Stimulated activated naive CD8-positive, alpha-beta T cell treated with anti-CD3 and anti-CD28 coated beads, Interleukin-15, Interleukin-2, amounts not matched to agents 100 U/mL and 50 U/mL, for 24 hours (primary cell): Measurements from ENCODE around the gene ABI3BP.

Experiments
- ATAC-seq: fragments of 150-1000 bp; cut with Tn5 transposase; one replicate; pipeline ENCODE4 v1.10.0; 2021
- DNase-seq: peaks from one replicate; pipeline ENCODE4 v3.0.0; 2021

ABI3BP gene

GRCh38 chr3:100891033-100891432, 102.2 kb downstream of the ABI3BP start:
- no peak for ATAC-seq

GRCh38 chr3:100888881-100889280, 104.3 kb downstream of the ABI3BP start:
- DNase-seq = no peak
- no peak for ATAC-seq

More at GRCh38 chr3:100891033-100891432, 102.2 kb downstream of the ABI3BP start:
- DNase-seq = no peak

- ATAC-seq = no peak
- no peak for DNase-seq
These were observed 110.6 kb downstream of the ABI3BP start for GRCh38 chr3:100882571-100882984.

- DNase-seq (no peak), ATAC-seq (no peak)
These were observed 112.4 kb downstream of the ABI3BP start for GRCh38 chr3:100880845-100881244.

GRCh38 chr3:100880072-100880471, 113.1 kb downstream of the ABI3BP start:
- DNase-seq (no peak), ATAC-seq (no peak)

- ATAC-seq = no peak
- no peak for DNase-seq
These were observed 113.9 kb downstream of the ABI3BP start for GRCh38 chr3:100879195-100879810.

GRCh38 chr3:100877286-100877685, 115.9 kb downstream of the ABI3BP start:
- DNase-seq = no peak
- ATAC-seq = no peak

GRCh38 chr3:100875239-100875638, 118.0 kb downstream of the ABI3BP start:
- DNase-seq (no peak), ATAC-seq (no peak)

- DNase-seq (no peak), ATAC-seq (no peak)
These were observed 119.6 kb downstream of the ABI3BP start for GRCh38 chr3:100873611-100874010.

GRCh38 chr3:100871306-100871705, 121.9 kb downstream of the ABI3BP start:
- no peak for DNase-seq
- ATAC-seq = no peak

- no peak for DNase-seq
- ATAC-seq = no peak
These were observed 123.4 kb downstream of the ABI3BP start for GRCh38 chr3:100869787-100870186.

- DNase-seq (no peak), ATAC-seq (no peak)
These were observed 124.3 kb downstream of the ABI3BP start for GRCh38 chr3:100868894-100869293.

GRCh38 chr3:100868096-100868495, 125.1 kb downstream of the ABI3BP start:
- DNase-seq = no peak
- no peak for ATAC-seq

GRCh38 chr3:100865442-100865841, 127.8 kb downstream of the ABI3BP start:
- no peak for ATAC-seq
- no peak for DNase-seq

GRCh38 chr3:100864471-100865250, 128.6 kb downstream of the ABI3BP start:
- DNase-seq (no peak), ATAC-seq (no peak)

- no peak for DNase-seq
- ATAC-seq = no peak
These were observed 135.4 kb downstream of the ABI3BP start for GRCh38 chr3:100857863-100858262.

- DNase-seq = no peak
- ATAC-seq = no peak
These were observed 136.4 kb downstream of the ABI3BP start for GRCh38 chr3:100856821-100857220.

- DNase-seq (no peak), ATAC-seq (no peak)
These were observed 140.4 kb downstream of the ABI3BP start for GRCh38 chr3:100852840-100853239.

GRCh38 chr3:100850701-100851100, 142.5 kb downstream of the ABI3BP start:
- DNase-seq = no peak
- no peak for ATAC-seq

- ATAC-seq = no peak
- no peak for DNase-seq
These were observed 143.1 kb downstream of the ABI3BP start for GRCh38 chr3:100850156-100850555.

GRCh38 chr3:100844063-100844936, 148.9 kb downstream of the ABI3BP start:
- ATAC-seq (no peak), DNase-seq (no peak)

GRCh38 chr3:100838157-100838556, 155.1 kb downstream of the ABI3BP start:
- no peak for DNase-seq
- no peak for ATAC-seq

GRCh38 chr3:100836661-100837060, 156.6 kb downstream of the ABI3BP start:
- ATAC-seq (no peak), DNase-seq (no peak)
